Activated CD4-positive, CD25-positive, alpha-beta regulatory T cell treated with anti-CD3 and anti-CD28 coated beads, Interleukin-2, amount 50 U/mL, for 16 hours (primary cell): Measurements from ENCODE around the gene DPH1.
"Not testable (repeated sequence)": the region's sequence is repeated elsewhere in the genome, so short reads cannot be mapped to it uniquely, and the experiment has no call there.

Source experiments
- DNase-seq: peaks from one replicate; pipeline ENCODE4 v3.0.0-alpha.2; 2020; ENCODE audit warnings: low read depth, low spot score

Gene DPH1

GRCh38 chr17:2029911-2030778, at the start of gene DPH1:
Gene DPH1 (plus strand): TSS chr17:2030153. CDS start chr17:2030170, 17 bp downstream.
- peak; percentile 78 for DNase-seq

- no peak for DNase-seq
Observed at GRCh38 chr17:1980665-1981250, 49.2 kb upstream of the DPH1 start.

GRCh38 chr17:1982793-1983366, 47.1 kb upstream of the DPH1 start:
- not testable (repeated sequence) for DNase-seq

GRCh38 chr17:1985093-1985492, 44.9 kb upstream of the DPH1 start:
- no peak for DNase-seq

- DNase-seq, result no peak
Observed at GRCh38 chr17:1985686-1986085, 44.3 kb upstream of the DPH1 start.

GRCh38 chr17:1986783-1987451, 43.0 kb upstream of the DPH1 start:
- no peak for DNase-seq

- DNase-seq, result no peak
Observed at GRCh38 chr17:1989135-1989534, 40.8 kb upstream of the DPH1 start.

GRCh38 chr17:1992541-1992940, 37.4 kb upstream of the DPH1 start:
- DNase-seq, result no peak

- DNase-seq, result no peak
Observed at GRCh38 chr17:1994707-1995106, 35.2 kb upstream of the DPH1 start.

- no peak for DNase-seq
Observed at GRCh38 chr17:1995321-1995892, 34.5 kb upstream of the DPH1 start.

GRCh38 chr17:1995907-1996799, 33.8 kb upstream of the DPH1 start:
- DNase-seq, result no peak

GRCh38 chr17:1996800-1997288, 33.1 kb upstream of the DPH1 start:
- no peak for DNase-seq

GRCh38 chr17:1997289-1997926, 32.5 kb upstream of the DPH1 start:
- no peak for DNase-seq

- DNase-seq, result no peak
Observed at GRCh38 chr17:1997927-1998742, 31.8 kb upstream of the DPH1 start.

- DNase-seq, result no peak
Observed at GRCh38 chr17:1999557-2000251, 30.2 kb upstream of the DPH1 start.

GRCh38 chr17:2002767-2003329, 27.1 kb upstream of the DPH1 start:
- no peak for DNase-seq

- no peak for DNase-seq
Observed at GRCh38 chr17:2003525-2003924, 26.4 kb upstream of the DPH1 start.

GRCh38 chr17:2004435-2004952, 25.5 kb upstream of the DPH1 start:
- DNase-seq, result no peak
